GM12801 (cell line): Measurements from ENCODE around the gene DHCR24.

Source experiments
- TF ChIP-seq, protein P1 (sequence below): IDR thresholded peaks from one replicate; pipeline ENCODE4 v1.5.1; 2011; ENCODE audit warnings: control low read depth; ENCODE audit not compliant: insufficient read length; ENCODE audit errors: extremely low read depth

The DHCR24 gene

DNA sequence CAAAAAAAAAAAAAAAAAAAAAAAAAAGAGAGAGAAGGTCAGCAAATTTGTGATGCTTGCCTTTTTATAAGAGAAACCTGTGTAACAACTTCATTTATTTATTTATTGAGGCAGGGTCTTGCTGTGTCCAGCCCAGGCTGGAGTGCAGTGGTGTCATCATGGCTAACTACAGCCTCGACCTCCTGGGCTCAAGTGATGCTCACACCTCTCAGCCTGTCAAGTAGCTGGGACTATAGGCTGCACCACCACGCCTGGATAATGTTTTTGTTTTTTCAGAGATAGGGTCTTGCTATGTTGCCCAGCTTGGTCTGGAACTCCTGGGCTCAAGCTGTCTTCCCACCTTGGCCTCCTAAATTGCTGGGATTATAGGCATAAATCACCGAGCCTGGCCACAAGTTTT lies 42.4 kb downstream of the DHCR24 start:
- TF ChIP-seq, protein P1, sequence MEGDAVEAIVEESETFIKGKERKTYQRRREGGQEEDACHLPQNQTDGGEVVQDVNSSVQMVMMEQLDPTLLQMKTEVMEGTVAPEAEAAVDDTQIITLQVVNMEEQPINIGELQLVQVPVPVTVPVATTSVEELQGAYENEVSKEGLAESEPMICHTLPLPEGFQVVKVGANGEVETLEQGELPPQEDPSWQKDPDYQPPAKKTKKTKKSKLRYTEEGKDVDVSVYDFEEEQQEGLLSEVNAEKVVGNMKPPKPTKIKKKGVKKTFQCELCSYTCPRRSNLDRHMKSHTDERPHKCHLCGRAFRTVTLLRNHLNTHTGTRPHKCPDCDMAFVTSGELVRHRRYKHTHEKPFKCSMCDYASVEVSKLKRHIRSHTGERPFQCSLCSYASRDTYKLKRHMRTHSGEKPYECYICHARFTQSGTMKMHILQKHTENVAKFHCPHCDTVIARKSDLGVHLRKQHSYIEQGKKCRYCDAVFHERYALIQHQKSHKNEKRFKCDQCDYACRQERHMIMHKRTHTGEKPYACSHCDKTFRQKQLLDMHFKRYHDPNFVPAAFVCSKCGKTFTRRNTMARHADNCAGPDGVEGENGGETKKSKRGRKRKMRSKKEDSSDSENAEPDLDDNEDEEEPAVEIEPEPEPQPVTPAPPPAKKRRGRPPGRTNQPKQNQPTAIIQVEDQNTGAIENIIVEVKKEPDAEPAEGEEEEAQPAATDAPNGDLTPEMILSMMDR, result no peak

DNA sequence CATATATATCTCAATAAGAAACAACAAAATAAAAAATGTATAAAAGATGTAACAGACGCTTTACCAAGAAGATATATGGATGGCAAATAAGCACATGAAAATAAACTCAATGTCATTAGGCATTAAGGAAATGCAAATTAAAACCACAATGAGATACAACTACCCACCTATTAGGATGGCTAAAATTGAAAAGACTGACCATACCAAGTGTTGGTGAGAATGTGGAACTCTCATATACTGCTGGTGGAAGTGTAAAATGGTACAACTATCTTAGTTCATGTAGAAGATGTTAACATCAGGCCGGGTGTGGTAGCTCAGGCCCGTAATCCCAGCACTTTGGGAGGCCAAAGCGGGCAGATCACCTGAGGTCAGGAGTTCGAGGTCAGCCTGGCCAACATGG lies 43.5 kb downstream of the DHCR24 start:
- TF ChIP-seq, protein P1, result no peak

DNA sequence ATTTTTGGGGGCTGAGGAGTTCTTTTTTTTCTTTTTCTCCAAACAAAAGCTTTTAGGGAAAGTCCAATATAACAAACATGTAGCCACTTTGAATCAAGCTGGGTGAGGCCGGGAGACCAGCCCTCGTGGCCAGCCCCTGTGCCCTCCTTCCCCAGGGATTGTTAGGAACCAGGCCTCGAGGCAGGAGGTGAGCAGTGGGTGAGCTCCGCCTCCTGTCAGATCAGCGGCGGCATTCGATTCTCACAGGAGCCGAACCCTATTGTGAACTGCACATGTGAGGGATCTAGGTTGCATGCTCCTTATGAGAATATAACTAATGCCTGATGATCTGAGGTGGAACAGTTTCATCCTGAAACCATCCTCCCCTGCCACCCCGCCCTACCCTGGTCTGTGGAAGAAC lies 44.0 kb downstream of the DHCR24 start:
- TF ChIP-seq, protein P1, result no peak

DNA sequence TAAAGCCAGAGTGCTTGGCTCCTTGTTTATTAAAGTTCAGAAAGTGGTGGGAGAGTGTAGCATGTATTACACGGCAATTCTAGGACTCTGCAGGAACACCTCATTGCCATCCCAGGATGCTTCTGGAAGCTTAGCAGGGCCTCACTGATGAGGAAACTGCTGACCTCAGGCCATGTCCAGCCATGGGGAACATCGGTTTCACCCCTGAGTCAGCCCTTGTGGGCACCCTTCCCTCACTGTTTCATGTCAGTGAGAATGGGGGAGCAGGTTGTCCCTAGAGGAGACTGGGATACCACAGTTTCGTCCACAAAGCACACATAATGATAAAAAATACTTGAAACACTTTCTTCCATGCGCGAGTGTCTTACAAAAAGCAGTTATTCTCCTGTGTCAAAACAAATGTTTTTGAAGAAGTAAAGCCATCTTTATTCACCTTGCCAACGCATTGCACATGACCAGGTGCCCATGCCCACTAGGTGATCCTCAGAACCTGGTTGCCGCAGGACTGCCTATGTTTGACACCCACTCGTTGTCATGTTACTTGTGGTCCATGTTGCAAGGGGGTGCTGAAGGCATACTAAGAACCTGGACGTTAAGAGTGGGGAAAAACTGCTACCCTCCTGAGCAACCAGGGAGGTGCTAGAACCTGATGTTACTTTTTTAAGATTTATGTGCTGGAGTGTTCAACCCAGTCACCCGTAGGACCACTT lies 44.6 kb downstream of the DHCR24 start:
- TF ChIP-seq, protein P1, result no peak

DNA sequence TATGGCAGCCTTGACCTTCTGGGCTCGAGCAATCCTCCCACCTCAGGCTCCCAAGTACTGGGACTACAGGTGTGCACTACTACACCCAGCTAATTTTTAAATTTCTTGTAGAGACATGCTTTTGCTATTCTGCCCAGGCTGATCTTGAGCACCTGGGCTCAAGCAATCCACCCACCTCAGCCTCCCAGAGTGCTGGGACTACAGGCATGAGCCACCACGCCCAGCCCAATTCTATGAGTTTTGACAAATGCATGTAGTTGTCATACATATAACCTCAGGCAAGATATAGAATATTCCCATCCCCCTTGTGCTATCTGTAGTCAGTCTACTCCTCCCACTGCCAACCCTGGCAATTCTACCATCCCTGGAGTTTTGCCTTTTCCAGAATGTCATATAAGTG lies 47.2 kb downstream of the DHCR24 start:
- TF ChIP-seq, protein P1, result no peak

DNA sequence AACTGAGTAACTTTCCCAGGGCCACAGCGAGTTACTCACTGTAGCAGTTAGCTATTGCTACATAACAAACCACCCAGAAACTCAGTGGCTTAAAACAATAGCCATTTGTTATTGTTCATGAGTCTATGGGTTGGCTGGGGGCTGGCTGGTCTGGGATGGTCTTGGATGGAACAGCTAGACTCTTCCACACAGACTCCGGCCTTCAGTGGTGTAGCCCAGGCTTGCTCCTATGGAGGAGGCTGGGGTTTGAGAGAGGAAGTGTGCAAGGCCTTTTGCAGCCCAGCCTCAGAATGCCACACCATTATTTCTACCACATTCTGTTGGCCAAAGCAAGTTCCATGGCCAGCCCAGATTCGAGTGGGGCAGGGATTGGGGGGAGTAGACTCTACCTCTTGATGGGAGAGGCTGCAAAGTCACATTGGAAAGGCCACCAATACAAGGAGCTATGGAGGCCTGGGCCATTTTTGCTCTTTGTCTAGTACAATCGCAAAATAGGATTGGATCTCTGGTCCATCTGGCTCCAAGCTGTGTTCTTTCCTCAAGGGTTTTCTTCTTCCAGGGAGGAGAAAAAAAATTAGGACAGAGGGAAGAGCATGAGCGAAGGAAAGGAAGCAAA lies 48.3 kb downstream of the DHCR24 start:
- TF ChIP-seq, protein P1, result no peak

DNA sequence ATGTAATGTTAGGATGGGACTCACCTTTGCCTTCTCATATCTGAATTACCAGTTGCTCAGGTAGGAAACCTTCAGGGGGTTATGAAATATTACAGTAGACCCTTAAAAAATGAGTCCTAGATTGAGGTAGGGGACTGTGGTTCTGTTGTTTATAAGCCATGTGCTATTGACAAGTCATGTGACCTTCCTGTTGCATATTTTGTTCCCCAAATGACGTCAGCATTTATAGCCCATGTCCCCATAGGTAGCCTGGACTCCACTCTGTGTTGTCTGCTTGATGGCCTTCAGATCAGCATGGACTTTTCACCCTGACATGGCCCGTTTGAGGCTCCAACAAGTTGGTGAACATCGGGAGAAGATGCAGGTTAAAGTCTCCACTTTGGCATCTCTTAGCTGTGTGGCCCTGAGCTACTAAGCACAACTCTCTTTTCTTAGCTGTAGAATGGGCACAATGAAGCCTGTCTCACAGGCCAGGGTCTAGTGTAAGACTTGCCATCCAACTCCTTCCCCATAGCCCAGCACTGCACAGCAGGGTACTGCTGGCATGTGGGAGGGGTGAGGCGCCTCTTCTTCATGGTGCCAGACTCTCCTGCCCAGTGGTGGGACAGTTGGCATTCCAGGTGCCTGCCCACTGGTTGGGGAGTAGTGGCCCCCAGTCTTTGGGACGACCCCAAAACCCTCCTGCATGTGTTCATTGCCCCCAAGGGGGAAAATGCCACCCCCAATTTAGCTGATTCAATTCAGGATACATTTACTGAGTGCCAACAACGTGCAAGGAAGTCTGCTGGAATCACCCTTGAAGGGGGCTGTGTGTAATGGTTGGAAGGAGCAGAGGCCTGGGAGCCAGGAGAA lies 49.8 kb downstream of the DHCR24 start:
- TF ChIP-seq, protein P1, result no peak
